GM23338 (cell line): ENCODE results near the gene PPFIA4. TPM values are rescaled to one million over a fixed set of nuclear protein-coding genes. Genes with fewer than 3 reads are reported as not detected.

Experiments used
- ATAC-seq: fragments of 200-7000 bp; cut with Tn5 transposase; 3 replicates; pipeline ENCODE4 v1.9.1; 2020
- DNase-seq: peaks from one replicate; pipeline ENCODE4 v3.0.0-alpha.2; 2015; ENCODE audit warnings: low spot score
- H2AFZ ChIP-seq: fragments of 200-600 bp; sonication (generic); 2 replicates; pipeline ENCODE4 v1.8.0; 2016; ENCODE audit warnings: antibody characterized with exemption, mild to moderate bottlenecking, moderate library complexity
- H3F3A ChIP-seq: fragments of 200-600 bp; sonication (generic); replicated peaks from 2 replicates; pipeline ENCODE4 v1.8.0; 2017; ENCODE audit warnings: antibody characterized with exemption, mixed run types, low read depth
- H3K27ac ChIP-seq: fragments of 200-600 bp; sonication (generic); 2 replicates; pipeline ENCODE4 v1.6.1; 2016; ENCODE audit warnings: low read depth
- H3K27me3 ChIP-seq: fragments of 200-600 bp; sonication (generic); 2 replicates; pipeline ENCODE4 v1.8.0; 2016; ENCODE audit warnings: mild to moderate bottlenecking, mixed run types, moderate library complexity; ENCODE audit not compliant: insufficient read depth
- H3K36me3 ChIP-seq: fragments of 200-600 bp; sonication (generic); 2 replicates; pipeline ENCODE4 v1.8.0; 2016; ENCODE audit warnings: mild to moderate bottlenecking; ENCODE audit not compliant: insufficient read depth
- H3K4me1 ChIP-seq: fragments of 200-600 bp; sonication (generic); 2 replicates; pipeline ENCODE4 v1.8.0; 2016; ENCODE audit warnings: mild to moderate bottlenecking, moderate library complexity; ENCODE audit not compliant: insufficient read depth
- H3K4me2 ChIP-seq: fragments of 200-600 bp; sonication (generic); 2 replicates; pipeline ENCODE4 v1.7.1; 2017; ENCODE audit warnings: mixed run types
- H3K4me3 ChIP-seq: fragments of 200-600 bp; sonication (generic); 2 replicates; pipeline ENCODE4 v1.6.1; 2016; ENCODE audit warnings: mixed run types
- H3K79me2 ChIP-seq: fragments of 200-600 bp; sonication (generic); replicated peaks from 2 replicates; pipeline ENCODE4 v1.8.0; 2017; ENCODE audit warnings: mild to moderate bottlenecking; ENCODE audit not compliant: insufficient read depth
- H3K9me2 ChIP-seq: fragments of 200-600 bp; sonication (generic); 2 replicates; pipeline ENCODE4 v1.8.0; 2017; ENCODE audit not compliant: insufficient read depth
- H4K20me1 ChIP-seq: fragments of 200-600 bp; sonication (generic); replicated peaks from 2 replicates; pipeline ENCODE4 v1.8.0; 2017; ENCODE audit warnings: mild to moderate bottlenecking; ENCODE audit not compliant: insufficient read depth
- H3K27ac Mint-ChIP-seq: 2 replicates; pipeline ENCODE4 v1.8.0; 2020; ENCODE audit warnings: inconsistent platforms, mild to moderate bottlenecking, moderate library complexity, mixed read lengths
- H3K27me3 Mint-ChIP-seq: 3 replicates; pipeline ENCODE4 v1.8.0; 2022; ENCODE audit warnings: low read depth, mild to moderate bottlenecking, moderate library complexity, mixed read lengths, inconsistent platforms; ENCODE audit not compliant: insufficient read depth, poor library complexity
- H3K36me3 Mint-ChIP-seq: 3 replicates; pipeline ENCODE4 v1.8.0; 2021; ENCODE audit warnings: low read depth, mild to moderate bottlenecking, inconsistent platforms, moderate library complexity, mixed read lengths
- H3K4me1 Mint-ChIP-seq: 3 replicates; pipeline ENCODE4 v1.8.0; 2020; ENCODE audit warnings: mild to moderate bottlenecking, inconsistent platforms, mixed read lengths
- H3K4me3 Mint-ChIP-seq: 3 replicates; pipeline ENCODE4 v1.8.0; 2021; ENCODE audit warnings: moderate library complexity, mild to moderate bottlenecking, inconsistent platforms, mixed read lengths
- H3K9me3 Mint-ChIP-seq: 3 replicates; pipeline ENCODE4 v1.8.0; 2020; ENCODE audit warnings: moderate library complexity, mild to moderate bottlenecking, inconsistent platforms, mixed read lengths
- CREB1 ChIP-seq: fragments of 250-450 bp; sonication (Bioruptor Pico); IDR thresholded peaks from 2 replicates; pipeline ENCODE4 v1.5.0; 2020; ENCODE audit warnings: low read depth, mild to moderate bottlenecking, moderate library complexity
- CTCF ChIP-seq, 2 experiments: fragments of 200-600 bp in 1 of 2; sonication (generic) in 1 of 2; conservative IDR thresholded peaks; 2 replicates each; pipeline versions ENCODE4 v1.5.1 to v1.6.1; 2016 to 2017; ENCODE audit warnings: antibody characterized with exemption in 2 of 2, low read depth in 2 of 2, mild to moderate bottlenecking in 2 of 2, moderate library complexity in 1 of 2
- EZH2phosphoT487 ChIP-seq: fragments of 200-600 bp; sonication (generic); IDR thresholded peaks from one replicate; pipeline ENCODE4 v1.8.1; 2018; ENCODE audit warnings: antibody characterized with exemption; ENCODE audit not compliant: unreplicated experiment
- JUNB ChIP-seq: IDR thresholded peaks from one replicate; pipeline ENCODE4 v1.6.1; 2016; ENCODE audit warnings: antibody characterized with exemption; ENCODE audit not compliant: unreplicated experiment
- NANOG ChIP-seq: IDR thresholded peaks from 2 replicates; pipeline ENCODE4 v1.6.1; 2016; ENCODE audit warnings: antibody characterized with exemption, borderline replicate concordance
- REST ChIP-seq: IDR thresholded peaks from one replicate; pipeline ENCODE4 v1.6.1; 2018; ENCODE audit warnings: antibody characterized with exemption; ENCODE audit not compliant: unreplicated experiment
- STAT1 ChIP-seq: IDR thresholded peaks from one replicate; pipeline ENCODE4 v1.6.1; 2016; ENCODE audit warnings: antibody characterized with exemption; ENCODE audit not compliant: unreplicated experiment
- ZNF114 ChIP-seq: fragments of 250-450 bp; sonication (Bioruptor Pico); IDR thresholded peaks from 2 replicates; pipeline ENCODE4 v1.5.0; 2020; ENCODE audit warnings: mild to moderate bottlenecking, moderate library complexity
- ZNF331 ChIP-seq: fragments of 250-450 bp; sonication (Bioruptor Pico); IDR thresholded peaks from 2 replicates; pipeline ENCODE4 v1.5.0; 2020; ENCODE audit warnings: low read depth, mild to moderate bottlenecking, moderate library complexity
- ZNF462 ChIP-seq: fragments of 250-450 bp; sonication (Bioruptor Pico); IDR thresholded peaks from 2 replicates; pipeline ENCODE4 v1.5.0; 2020; ENCODE audit warnings: mild to moderate bottlenecking, moderate library complexity
- polyA plus RNA-seq: library from polyadenylated mRNA; unstranded; fragments of >200 nt; fragmentation: Nextera tagmentation; extraction: Ambion mirVana; gene quantifications from 2 replicates; pipeline ENCODE4 v1.2.1, GENCODE V29; 2016
- total RNA-seq: library from RNA; depleted of rRNA; stranded (reverse); fragments of >200 nt; shearing (Covaris generic); gene quantifications from 2 replicates; pipeline ENCODE4 v1.2.3, GENCODE V29; 2014

The PPFIA4 gene
- total and polyA plus RNA-seq, 2 experiments from 2014 or later = 1.3 to 7.6 TPM

GRCh38 chr1:203049077-203049476 is 22.8 kb downstream of the PPFIA4 start:
- Mint-ChIP-seq H3K27ac (no peak overlapping the region), H3K4me3 (no peak overlapping the region), H3K36me3 (no peaks in the 10 kb centered on the region; the same call in 2 of the 3 replicates), H3K9me3 (no peaks in the 10 kb centered on the region; the same call in 2 of the 3 replicates), H3K27me3 (peaks cover 11% of the 10 kb centered on the region), H3K4me1 (peaks cover 46% of the 10 kb centered on the region)
- Histone ChIP-seq H3K9me2 (no peaks in the 10 kb centered on the region), H3F3A (peaks cover 6% of the 10 kb centered on the region; the same call in 1 of the 2 replicates), H3K4me3 (no peak overlapping the region), H4K20me1 (no peaks in the 10 kb centered on the region), H2AFZ (peak overlapping the region; percentile 85; the same call in 1 of the 2 replicates), H3K4me2 (0 out of 2 replicates have a peak overlapping the region, but pooled peaks have one; percentile 21), H3K27ac (no peak overlapping the region), H3K36me3 (no peaks in the 10 kb centered on the region), H3K79me2 (no peaks in the 10 kb centered on the region), H3K27me3 (no peaks in the 10 kb centered on the region), H3K4me1 (peaks cover 30% of the 10 kb centered on the region)
- ATAC-seq (peak; percentile 6), DNase-seq (no peak)
- no peak for TF ChIP-seq NANOG
- no peak for TF ChIP-seq JUNB
- TF ChIP-seq REST = no peak
- no peak for TF ChIP-seq CREB1 (CRISPR knock-in tag)
- no peak for TF ChIP-seq EZH2phosphoT487
- TF ChIP-seq CTCF (conservative IDR thresholded peaks at IDR 0.05; ENCODE audit: low read depth in 2 of 2) = no peak
- TF ChIP-seq STAT1 = no peak
- TF ChIP-seq ZNF114 (CRISPR knock-in tag) = no peak
- no peak for TF ChIP-seq ZNF331 (CRISPR knock-in tag)
- no peak for TF ChIP-seq ZNF462 (CRISPR knock-in tag)
